ENCODE results near the gene ULK4.

The ULK4 gene

DNA sequence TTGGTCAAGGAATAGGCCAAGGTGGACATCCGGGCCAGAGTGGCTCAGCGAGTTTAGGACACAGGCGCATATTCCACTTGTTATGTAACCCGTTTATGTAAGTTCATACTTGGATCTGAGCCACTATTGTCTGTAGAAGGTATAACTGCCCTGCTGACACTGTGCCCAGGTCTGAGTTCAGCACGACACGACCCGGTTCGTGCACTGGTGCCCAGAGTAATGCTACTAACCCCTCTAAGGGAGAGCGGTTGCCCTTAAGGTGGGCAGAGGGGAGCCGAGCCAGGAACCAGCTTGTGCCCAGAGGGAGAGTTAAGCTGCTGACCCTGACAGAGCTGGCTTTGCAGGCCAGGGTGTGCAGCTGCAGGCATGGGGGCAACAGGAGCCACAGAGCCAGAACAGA lies 1.9 kb upstream of the ULK4 start:
- Histone ChIP-seq H3K4me3 (ENCODE audit: low read depth, low read length) (no peak overlapping the region), H3K36me3 (ENCODE audit: control insufficient read depth in 2 of 2, insufficient read depth in 1 of 2, low read length in 2 of 2) (no peaks in the 10 kb centered on the region), H3K4me1 (ENCODE audit: control insufficient read depth, insufficient read depth, low read length) (no peaks in the 10 kb centered on the region), H3K9me3 (ENCODE audit: control insufficient read depth, insufficient read depth, low read depth, low read length) (no peaks in the 10 kb centered on the region), H3K27ac (ENCODE audit: extremely low read depth, low read depth, low read length) (no peak overlapping the region)
- ChIA-PET POLR2A (no interaction called here), CTCF (no interaction called here)
- TF ChIP-seq, protein P1, sequence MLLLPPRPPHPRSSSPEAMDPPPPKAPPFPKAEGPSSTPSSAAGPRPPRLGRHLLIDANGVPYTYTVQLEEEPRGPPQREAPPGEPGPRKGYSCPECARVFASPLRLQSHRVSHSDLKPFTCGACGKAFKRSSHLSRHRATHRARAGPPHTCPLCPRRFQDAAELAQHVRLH (tag by site-specific recombination; IDR thresholded peaks at IDR 0.05), result no peak
- TF ChIP-seq ZNF558 (tag by site-specific recombination; IDR thresholded peaks at IDR 0.05) (no peak), ZNF521 (tag by site-specific recombination; IDR thresholded peaks at IDR 0.05) (no peak), ZNF473 (tag by site-specific recombination; IDR thresholded peaks at IDR 0.05) (no peak), ZFHX2 (tag by site-specific recombination; conservative IDR thresholded peaks at IDR 0.05) (no peak), YY2 (tag by site-specific recombination; IDR thresholded peaks at IDR 0.05) (no peak), ZNF623 (tag by site-specific recombination; IDR thresholded peaks at IDR 0.05) (no peak), KLF16 (tag by site-specific recombination; IDR thresholded peaks at IDR 0.05) (no peak), ZFP41 (tag by site-specific recombination; IDR thresholded peaks at IDR 0.05; ENCODE audit: borderline replicate concordance) (no peak), ZNF404 (tag by site-specific recombination; IDR thresholded peaks at IDR 0.05) (no peak), KLF8 (tag by site-specific recombination; IDR thresholded peaks at IDR 0.05) (no peak), ZNF426 (tag by site-specific recombination; IDR thresholded peaks at IDR 0.05) (no peak), ZNF768 (tag by site-specific recombination; IDR thresholded peaks at IDR 0.05) (no peak)
- TF ChIP-seq, protein P2, sequence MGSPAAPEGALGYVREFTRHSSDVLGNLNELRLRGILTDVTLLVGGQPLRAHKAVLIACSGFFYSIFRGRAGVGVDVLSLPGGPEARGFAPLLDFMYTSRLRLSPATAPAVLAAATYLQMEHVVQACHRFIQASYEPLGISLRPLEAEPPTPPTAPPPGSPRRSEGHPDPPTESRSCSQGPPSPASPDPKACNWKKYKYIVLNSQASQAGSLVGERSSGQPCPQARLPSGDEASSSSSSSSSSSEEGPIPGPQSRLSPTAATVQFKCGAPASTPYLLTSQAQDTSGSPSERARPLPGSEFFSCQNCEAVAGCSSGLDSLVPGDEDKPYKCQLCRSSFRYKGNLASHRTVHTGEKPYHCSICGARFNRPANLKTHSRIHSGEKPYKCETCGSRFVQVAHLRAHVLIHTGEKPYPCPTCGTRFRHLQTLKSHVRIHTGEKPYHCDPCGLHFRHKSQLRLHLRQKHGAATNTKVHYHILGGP (tag by site-specific recombination; IDR thresholded peaks at IDR 0.05), result no peak

DNA sequence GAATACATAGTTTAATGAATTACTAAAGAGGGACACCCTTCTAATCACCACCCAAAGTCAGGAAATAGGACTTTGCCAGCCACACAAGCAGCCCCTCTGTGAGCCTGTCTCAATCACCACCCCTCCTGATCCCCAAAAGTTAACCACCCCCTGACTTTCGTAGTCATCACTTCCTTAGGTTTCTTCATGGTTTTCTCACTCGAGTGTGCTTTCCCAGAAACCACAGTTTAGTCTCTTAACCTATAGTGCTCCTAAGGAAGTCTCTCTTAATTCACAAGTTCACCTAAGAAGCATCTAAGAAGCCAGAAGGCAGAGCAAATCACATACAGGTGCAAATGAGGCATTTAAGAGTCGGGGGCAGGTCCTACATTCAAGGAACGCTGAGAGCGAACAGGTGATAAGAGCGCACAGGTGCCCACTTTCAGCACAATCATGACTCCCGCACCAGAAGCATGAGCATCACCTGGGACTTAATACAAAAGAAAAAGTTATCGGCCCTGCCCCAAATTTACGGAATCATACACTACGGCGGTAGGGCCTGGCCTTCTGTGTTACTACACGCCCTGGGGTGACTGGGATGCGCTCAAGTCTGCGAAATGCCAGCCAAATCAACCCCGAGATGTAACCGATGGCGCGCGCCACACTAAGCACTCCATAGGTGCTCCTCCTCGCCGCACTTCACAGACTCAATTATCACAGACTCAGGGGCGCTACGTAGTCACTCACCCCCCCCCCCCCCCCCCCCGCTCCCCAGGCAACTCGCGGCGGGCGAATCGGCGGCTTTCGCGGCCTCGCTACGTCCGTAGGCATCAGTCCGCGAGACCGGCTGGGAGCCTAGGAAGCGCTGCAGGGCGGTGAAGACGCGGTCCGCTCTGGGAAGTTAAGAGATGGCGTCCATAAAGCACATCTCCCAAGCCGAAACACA lies 815 bp downstream of the ULK4 start:
- Histone ChIP-seq H3K27ac (ENCODE audit: extremely low read depth, low read depth, low read length) (peak overlapping the region; percentile 9; the same call in 1 of the 2 replicates), H3K36me3 (ENCODE audit: control insufficient read depth in 2 of 2, insufficient read depth in 1 of 2, low read length in 2 of 2) (no peaks in the 10 kb centered on the region), H3K9me3 (ENCODE audit: control insufficient read depth, insufficient read depth, low read depth, low read length) (no peaks in the 10 kb centered on the region), H3K4me3 (ENCODE audit: low read depth, low read length) (peak overlapping the region; percentile 78), H3K4me1 (ENCODE audit: control insufficient read depth, insufficient read depth, low read length) (no peaks in the 10 kb centered on the region)
- ChIA-PET CTCF (no interaction called here), POLR2A (interaction anchor here (0.6 to 1.5 kb wide), 3 partner anchors 138 to 1661 kb away, joined by 3 read pairs; partner anchors contain the start of genes ANO10 and ZNF621)
- TF ChIP-seq HOXD13 (CRISPR knock-in tag; IDR thresholded peaks at IDR 0.05; ENCODE audit: borderline replicate concordance) (no peak), ZBTB17 (tag by site-specific recombination; IDR thresholded peaks at IDR 0.05) (peak; percentile 65), RBAK (tag by site-specific recombination; IDR thresholded peaks at IDR 0.05) (no peak), GLIS1 (tag by site-specific recombination; IDR thresholded peaks at IDR 0.05) (no peak), ZNF473 (tag by site-specific recombination; IDR thresholded peaks at IDR 0.05) (no peak), ZNF768 (tag by site-specific recombination; IDR thresholded peaks at IDR 0.05) (no peak), ZNF837 (tag by site-specific recombination; IDR thresholded peaks at IDR 0.05) (no peak), SCRT1 (tag by site-specific recombination; IDR thresholded peaks at IDR 0.05; ENCODE audit: borderline replicate concordance) (peak; percentile 83), ZBTB7A (tag by site-specific recombination; IDR thresholded peaks at IDR 0.05; ENCODE audit: low read depth) (no peak), ZNF114 (tag by site-specific recombination; IDR thresholded peaks at IDR 0.05) (no peak)
- TF ChIP-seq, protein P3, sequence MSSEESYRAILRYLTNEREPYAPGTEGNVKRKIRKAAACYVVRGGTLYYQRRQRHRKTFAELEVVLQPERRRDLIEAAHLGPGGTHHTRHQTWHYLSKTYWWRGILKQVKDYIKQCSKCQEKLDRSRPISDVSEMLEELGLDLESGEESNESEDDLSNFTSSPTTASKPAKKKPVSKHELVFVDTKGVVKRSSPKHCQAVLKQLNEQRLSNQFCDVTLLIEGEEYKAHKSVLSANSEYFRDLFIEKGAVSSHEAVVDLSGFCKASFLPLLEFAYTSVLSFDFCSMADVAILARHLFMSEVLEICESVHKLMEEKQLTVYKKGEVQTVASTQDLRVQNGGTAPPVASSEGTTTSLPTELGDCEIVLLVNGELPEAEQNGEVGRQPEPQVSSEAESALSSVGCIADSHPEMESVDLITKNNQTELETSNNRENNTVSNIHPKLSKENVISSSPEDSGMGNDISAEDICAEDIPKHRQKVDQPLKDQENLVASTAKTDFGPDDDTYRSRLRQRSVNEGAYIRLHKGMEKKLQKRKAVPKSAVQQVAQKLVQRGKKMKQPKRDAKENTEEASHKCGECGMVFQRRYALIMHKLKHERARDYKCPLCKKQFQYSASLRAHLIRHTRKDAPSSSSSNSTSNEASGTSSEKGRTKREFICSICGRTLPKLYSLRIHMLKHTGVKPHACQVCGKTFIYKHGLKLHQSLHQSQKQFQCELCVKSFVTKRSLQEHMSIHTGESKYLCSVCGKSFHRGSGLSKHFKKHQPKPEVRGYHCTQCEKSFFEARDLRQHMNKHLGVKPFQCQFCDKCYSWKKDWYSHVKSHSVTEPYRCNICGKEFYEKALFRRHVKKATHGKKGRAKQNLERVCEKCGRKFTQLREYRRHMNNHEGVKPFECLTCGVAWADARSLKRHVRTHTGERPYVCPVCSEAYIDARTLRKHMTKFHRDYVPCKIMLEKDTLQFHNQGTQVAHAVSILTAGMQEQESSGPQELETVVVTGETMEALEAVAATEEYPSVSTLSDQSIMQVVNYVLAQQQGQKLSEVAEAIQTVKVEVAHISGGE (tag by site-specific recombination; conservative IDR thresholded peaks at IDR 0.05; ENCODE audit: low read depth), result no peak
- TF ChIP-seq, protein P4, sequence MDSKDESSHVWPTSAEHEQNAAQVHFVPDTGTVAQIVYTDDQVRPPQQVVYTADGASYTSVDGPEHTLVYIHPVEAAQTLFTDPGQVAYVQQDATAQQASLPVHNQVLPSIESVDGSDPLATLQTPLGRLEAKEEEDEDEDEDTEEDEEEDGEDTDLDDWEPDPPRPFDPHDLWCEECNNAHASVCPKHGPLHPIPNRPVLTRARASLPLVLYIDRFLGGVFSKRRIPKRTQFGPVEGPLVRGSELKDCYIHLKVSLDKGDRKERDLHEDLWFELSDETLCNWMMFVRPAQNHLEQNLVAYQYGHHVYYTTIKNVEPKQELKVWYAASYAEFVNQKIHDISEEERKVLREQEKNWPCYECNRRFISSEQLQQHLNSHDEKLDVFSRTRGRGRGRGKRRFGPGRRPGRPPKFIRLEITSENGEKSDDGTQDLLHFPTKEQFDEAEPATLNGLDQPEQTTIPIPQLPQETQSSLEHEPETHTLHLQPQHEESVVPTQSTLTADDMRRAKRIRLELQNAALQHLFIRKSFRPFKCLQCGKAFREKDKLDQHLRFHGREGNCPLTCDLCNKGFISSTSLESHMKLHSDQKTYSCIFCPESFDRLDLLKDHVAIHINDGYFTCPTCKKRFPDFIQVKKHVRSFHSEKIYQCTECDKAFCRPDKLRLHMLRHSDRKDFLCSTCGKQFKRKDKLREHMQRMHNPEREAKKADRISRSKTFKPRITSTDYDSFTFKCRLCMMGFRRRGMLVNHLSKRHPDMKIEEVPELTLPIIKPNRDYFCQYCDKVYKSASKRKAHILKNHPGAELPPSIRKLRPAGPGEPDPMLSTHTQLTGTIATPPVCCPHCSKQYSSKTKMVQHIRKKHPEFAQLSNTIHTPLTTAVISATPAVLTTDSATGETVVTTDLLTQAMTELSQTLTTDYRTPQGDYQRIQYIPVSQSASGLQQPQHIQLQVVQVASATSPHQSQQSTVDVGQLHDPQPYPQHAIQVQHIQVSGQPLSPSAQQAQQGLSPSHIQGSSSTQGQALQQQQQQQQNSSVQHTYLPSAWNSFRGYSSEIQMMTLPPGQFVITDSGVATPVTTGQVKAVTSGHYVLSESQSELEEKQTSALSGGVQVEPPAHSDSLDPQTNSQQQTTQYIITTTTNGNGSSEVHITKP (tag by site-specific recombination; IDR thresholded peaks at IDR 0.05), result no peak
- TF ChIP-seq, protein P5, sequence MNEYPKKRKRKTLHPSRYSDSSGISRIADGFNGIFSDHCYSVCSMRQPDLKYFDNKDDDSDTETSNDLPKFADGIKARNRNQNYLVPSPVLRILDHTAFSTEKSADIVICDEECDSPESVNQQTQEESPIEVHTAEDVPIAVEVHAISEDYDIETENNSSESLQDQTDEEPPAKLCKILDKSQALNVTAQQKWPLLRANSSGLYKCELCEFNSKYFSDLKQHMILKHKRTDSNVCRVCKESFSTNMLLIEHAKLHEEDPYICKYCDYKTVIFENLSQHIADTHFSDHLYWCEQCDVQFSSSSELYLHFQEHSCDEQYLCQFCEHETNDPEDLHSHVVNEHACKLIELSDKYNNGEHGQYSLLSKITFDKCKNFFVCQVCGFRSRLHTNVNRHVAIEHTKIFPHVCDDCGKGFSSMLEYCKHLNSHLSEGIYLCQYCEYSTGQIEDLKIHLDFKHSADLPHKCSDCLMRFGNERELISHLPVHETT (tag by site-specific recombination; IDR thresholded peaks at IDR 0.05), result no peak
